Esophagus squamous epithelium (tissue), 5 donors: ENCODE results near the gene PRMT2. TPM values are rescaled to one million over a fixed set of nuclear protein-coding genes. Genes with fewer than 3 reads are reported as not detected.
"Not testable (repeated sequence)": the region's sequence is repeated elsewhere in the genome, so short reads cannot be mapped to it uniquely, and the experiment has no call there.

Experiments
- DNase-seq: peaks from one replicate; lab custom pipeline; 2025; lab: John Stamatoyannopoulos, UW
- H3K27ac ChIP-seq, 4 donors: fragments of 200-600 bp; sonication (generic); one replicate each; pipeline ENCODE4 v1.5.1; 2016 to 2019; ENCODE audit warnings: mild to moderate bottlenecking in 1 of 4
- H3K27me3 ChIP-seq, 4 donors: fragments of 200-600 bp; sonication (generic); 1 replicate in 3 of 4; 2 replicates in 1 of 4; pipeline versions ENCODE4 v1.5.1 to v1.6.0; 2017 to 2021; ENCODE audit warnings: antibody characterized with exemption in 1 of 4
- H3K36me3 ChIP-seq, 3 donors: fragments of 200-600 bp; sonication (generic); one replicate each; pipeline ENCODE4 v1.5.1; 2016 to 2019
- H3K4me1 ChIP-seq, 3 donors: fragments of 200-600 bp; sonication (generic); one replicate each; pipeline ENCODE4 v1.5.1; 2017 to 2019
- H3K4me3 ChIP-seq, 4 donors: fragments of 200-600 bp; sonication (generic); 1 replicate in 3 of 4; 2 replicates in 1 of 4; pipeline ENCODE4 v1.5.1; 2016 to 2019; ENCODE audit warnings: mild to moderate bottlenecking in 2 of 4, moderate library complexity in 1 of 4
- H3K9me3 ChIP-seq, 3 donors: fragments of 200-600 bp; sonication (generic); one replicate each; pipeline ENCODE4 v1.5.1; 2016 to 2019
- CTCF ChIP-seq, 6 experiments: fragments of 450-650 bp in 4 of 6; fragments of 200-600 bp in 2 of 6; sonication (generic) in 2 of 6; IDR thresholded peaks; one replicate each; pipeline ENCODE4 v1.5.1; 2016 to 2019; ENCODE audit warnings: antibody characterized with exemption in 6 of 6, mild to moderate bottlenecking in 4 of 6, moderate library complexity in 4 of 6
- POLR2A ChIP-seq, 4 donors: fragments of 450-650 bp; IDR thresholded peaks; one replicate each; pipeline ENCODE4 v1.6.1; 2017; ENCODE audit warnings: antibody characterized with exemption in 4 of 4, mild to moderate bottlenecking in 4 of 4, moderate library complexity in 3 of 4
- WGBS, 2 donors: methylation state at CpG; one replicate each; pipeline ENCODE4 v1.1.5; 2018; 5-methylcytosine and 5-hydroxymethylcytosine counted together
- intact Hi-C: fragments of 100-400 bp; cut with DNase I; formaldehyde crosslinking; loops from one replicate; pipeline ENCODE4 v1.15.0; 2022
- total RNA-seq, 4 donors: library from RNA; depleted of rRNA; stranded (reverse); fragments of >200 nt; gene quantifications; one replicate each; pipeline ENCODE4 v1.1.0, GENCODE V29; 2016
- donor health status: DM: yes; HTN: yes; CAD: no.

PRMT2 gene
- total RNA-seq, 4 donors from 2014 or later: 72.3 to 125 (median 101) TPM

GRCh38 chr21:46666941-46667740 lies 31.7 kb downstream of the PRMT2 start:
- Histone ChIP-seq H3K4me3 (peak overlapping the region; percentile 37 to 67 (median 48)), H3K9me3 (no peaks in the 10 kb centered on the region), H3K27ac (peak overlapping the region in 1 of 4 donors; percentile 3), H3K27me3 (peaks cover 0 to 30% (median 0%) of the 10 kb centered on the region in 4 donors), H3K4me1 (peaks cover 7 to 37% (median 13%) of the 10 kb centered on the region in 3 donors), H3K36me3 (peaks cover 3 to 28% (median 6%) of the 10 kb centered on the region in 3 donors)
- TF ChIP-seq POLR2A (IDR thresholded peaks at IDR 0.05) (no peak), CTCF (IDR thresholded peaks at IDR 0.05) (no peak)
- intact Hi-C loops: no loop called here
- 46 to 70% methylated on average over 2 to 4 of the region's 53 CpGs for WGBS, 2 donors
- DNase-seq: no peak

DNA sequence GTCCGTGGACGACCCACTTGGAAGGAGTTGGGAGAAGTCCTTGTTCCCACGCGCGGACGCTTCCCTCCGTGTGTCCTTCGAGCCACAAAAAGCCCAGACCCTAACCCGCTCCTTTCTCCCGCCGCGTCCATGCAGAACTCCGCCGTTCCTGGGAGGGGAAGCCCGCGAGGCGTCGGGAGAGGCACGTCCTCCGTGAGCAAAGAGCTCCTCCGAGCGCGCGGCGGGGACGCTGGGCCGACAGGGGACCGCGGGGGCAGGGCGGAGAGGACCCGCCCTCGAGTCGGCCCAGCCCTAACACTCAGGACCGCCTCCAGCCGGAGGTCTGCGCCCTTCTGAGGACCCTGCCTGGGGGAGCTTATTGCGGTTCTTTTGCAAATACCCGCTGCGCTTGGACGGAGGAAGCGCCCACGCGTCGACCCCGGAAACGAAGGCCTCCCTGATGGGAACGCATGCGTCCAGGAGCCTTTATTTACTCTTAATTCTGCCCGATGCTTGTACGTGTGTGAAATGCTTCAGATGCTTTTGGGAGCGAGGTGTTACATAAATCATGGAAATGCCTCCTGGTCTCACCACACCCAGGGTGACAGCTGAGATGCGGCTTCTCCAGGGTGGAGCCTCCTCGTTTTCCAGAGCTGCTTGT lies 32.4 kb downstream of the PRMT2 start:
- H3K27ac ChIP-seq: peak overlapping the region in 1 of 4 donors; percentile 3
- no peaks in the 10 kb centered on the region for H3K9me3 ChIP-seq
- TF ChIP-seq POLR2A (IDR thresholded peaks at IDR 0.05): no peak
- no peak for TF ChIP-seq CTCF (IDR thresholded peaks at IDR 0.05)
- H3K4me1 ChIP-seq: peaks cover 7 to 33% (median 13%) of the 10 kb centered on the region in 3 donors
- peak overlapping the region; percentile 37 to 67 (median 48) for H3K4me3 ChIP-seq
- H3K27me3 ChIP-seq: peaks cover 0 to 34% (median 0%) of the 10 kb centered on the region in 4 donors
- peaks cover 3 to 24% (median 6%) of the 10 kb centered on the region in 3 donors for H3K36me3 ChIP-seq
- no peak for DNase-seq
- 2 to 9% methylated on average over 5 to 22 of the region's 53 CpGs for WGBS, 2 donors
- intact Hi-C loops: no loop called here

DNA sequence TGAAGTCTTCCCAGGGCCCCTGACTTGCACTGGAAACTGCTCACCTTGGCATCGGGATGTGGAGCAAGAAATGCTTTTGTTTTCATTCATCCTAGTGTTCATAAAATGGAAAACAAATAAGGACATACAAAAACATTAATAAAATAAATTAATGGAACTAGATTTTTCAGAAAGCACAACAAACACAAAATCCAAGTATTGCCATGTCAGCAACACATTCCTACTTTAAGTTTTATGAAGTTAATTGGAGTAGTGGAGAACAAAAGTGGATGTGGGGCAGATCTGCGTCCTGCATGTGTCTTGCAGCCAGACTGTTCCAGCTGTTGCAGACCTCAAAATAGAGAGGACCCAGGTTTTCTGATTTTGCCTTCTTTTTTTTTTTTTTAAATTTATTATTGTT lies 32.9 kb downstream of the PRMT2 start:
- WGBS, 2 donors: 58 to 72% methylated on average over 2 of the region's 2 CpGs
- DNase-seq: no peak
- Histone ChIP-seq H3K4me3 (peak overlapping the region; percentile 37 to 67 (median 48)), H3K27ac (no peak overlapping the region), H3K36me3 (peaks cover 3 to 21% (median 6%) of the 10 kb centered on the region in 3 donors), H3K9me3 (no peaks in the 10 kb centered on the region), H3K27me3 (peaks cover 0 to 34% (median 0%) of the 10 kb centered on the region in 4 donors), H3K4me1 (peaks cover 7 to 27% (median 13%) of the 10 kb centered on the region in 3 donors)
- TF ChIP-seq POLR2A (IDR thresholded peaks at IDR 0.05) (no peak), CTCF (IDR thresholded peaks at IDR 0.05) (no peak)
- intact Hi-C loops: no loop called here

- H3K9me3 ChIP-seq, DNase-seq, H3K4me3 ChIP-seq, intact Hi-C loops, H3K27ac ChIP-seq: not testable (repeated sequence)
- Histone ChIP-seq H3K4me1 (peaks cover 7 to 22% (median 13%) of the 10 kb centered on the region in 3 donors), H3K27me3 (peaks cover 0 to 34% (median 0%) of the 10 kb centered on the region in 4 donors), H3K36me3 (peaks cover 3 to 16% (median 6%) of the 10 kb centered on the region in 3 donors)
- 86% methylated on average over 1 of the region's 5 CpGs; no CpG with 5 or more reads in 1 of the 2 donors for WGBS, 2 donors
These were observed 33.4 kb downstream of the PRMT2 start for GRCh38 chr21:46668904-46669303.

DNA sequence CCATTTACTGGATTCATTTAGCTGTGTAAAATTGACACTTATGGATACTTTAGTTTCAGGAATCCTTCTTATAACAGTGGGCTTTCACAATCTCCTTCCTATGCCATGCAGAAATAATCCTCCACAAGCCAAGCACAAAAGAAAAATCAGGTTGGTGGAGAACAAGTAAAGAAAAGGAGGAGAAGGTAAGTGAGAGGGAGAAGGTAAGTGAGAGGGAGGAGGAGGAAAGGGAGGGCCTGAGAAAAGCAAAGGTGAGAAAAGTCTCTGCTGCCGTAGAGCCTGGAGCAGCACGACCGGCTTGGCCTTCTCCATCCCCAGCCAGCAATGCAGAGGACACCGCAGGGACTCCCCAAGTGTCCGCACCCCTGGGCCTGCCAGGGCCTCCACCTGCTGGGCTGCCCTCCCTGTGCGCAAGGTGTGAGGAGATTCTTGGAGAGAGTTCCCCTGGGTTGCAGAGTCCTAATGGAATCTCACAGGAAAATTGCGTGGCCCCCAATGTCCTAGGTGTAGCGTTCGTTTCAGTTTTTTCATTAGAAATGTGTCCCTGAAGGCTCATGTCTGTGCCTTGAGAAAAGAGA lies 39.0 kb downstream of the PRMT2 start:
- Histone ChIP-seq H3K9me3 (no peaks in the 10 kb centered on the region), H3K27me3 (peaks cover 0 to 13% (median 0%) of the 10 kb centered on the region in 4 donors), H3K36me3 (no peaks in the 10 kb centered on the region), H3K4me1 (no peaks in the 10 kb centered on the region), H3K4me3 (no peak overlapping the region), H3K27ac (no peak overlapping the region)
- 80 to 95% methylated on average over 9 of the region's 9 CpGs for WGBS, 2 donors
- TF ChIP-seq CTCF (IDR thresholded peaks at IDR 0.05) (no peak), POLR2A (IDR thresholded peaks at IDR 0.05) (no peak)
- intact Hi-C loops: no loop called here
- DNase-seq: no peak
